G401 (cell line): ENCODE results near the gene PIMREG. TPM values are rescaled to one million over a fixed set of nuclear protein-coding genes. Genes with fewer than 3 reads are reported as not detected.
"Not testable (repeated sequence)": the region's sequence is repeated elsewhere in the genome, so short reads cannot be mapped to it uniquely, and the experiment has no call there.

ENCODE experiments used
- DNase-seq: peaks from one replicate; pipeline ENCODE4 v3.0.0-alpha.2; 2015; ENCODE audit warnings: low spot score
- in situ Hi-C: cut with HindIII; loops from 2 replicates; pipeline ENCODE4 v1.10.0; 2016; ENCODE audit warnings: low sequenced_read_pairs, mixed read lengths
- total RNA-seq: library from RNA; depleted of rRNA; stranded (reverse); fragments of >200 nt; shearing (Covaris generic); gene quantifications from 2 replicates; pipeline ENCODE4 v1.2.3, GENCODE V29; 2014

The PIMREG gene
- total RNA-seq, 1 experiment from 2014 or later: 72.7 TPM

DNA sequence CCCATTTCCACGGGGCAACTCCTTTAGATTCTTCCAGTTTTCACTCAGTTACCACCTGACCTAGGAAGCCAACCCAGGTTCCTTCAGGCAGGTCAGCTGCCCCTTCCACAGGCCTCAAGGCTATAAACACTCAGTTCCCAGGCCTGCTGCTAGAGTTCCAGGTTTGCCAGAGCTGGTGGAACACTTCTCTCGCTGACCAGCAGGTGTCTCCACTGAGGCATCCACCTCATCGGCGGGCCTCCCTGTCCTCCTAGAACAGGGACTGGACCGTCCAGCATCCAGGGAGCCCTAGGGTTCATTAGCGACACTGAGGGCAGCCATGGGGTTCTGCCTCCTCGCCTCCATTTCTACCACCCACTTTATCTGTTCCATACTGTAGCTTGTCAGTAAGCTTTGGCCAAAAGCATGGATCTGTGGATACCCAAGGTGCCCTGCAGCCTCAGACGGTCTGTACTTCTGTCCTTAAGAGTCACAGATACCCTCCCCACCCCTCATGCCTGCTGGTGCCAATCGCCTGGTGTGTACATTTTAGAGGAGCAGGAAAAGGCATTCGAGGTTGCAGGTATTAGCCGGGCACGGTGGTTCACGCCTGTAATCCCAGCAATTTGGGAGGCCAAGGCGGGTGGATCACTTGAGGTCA lies 29.0 kb downstream of the PIMREG start:
- peak; percentile 87 for DNase-seq
- in situ Hi-C loops: no loop called here

DNA sequence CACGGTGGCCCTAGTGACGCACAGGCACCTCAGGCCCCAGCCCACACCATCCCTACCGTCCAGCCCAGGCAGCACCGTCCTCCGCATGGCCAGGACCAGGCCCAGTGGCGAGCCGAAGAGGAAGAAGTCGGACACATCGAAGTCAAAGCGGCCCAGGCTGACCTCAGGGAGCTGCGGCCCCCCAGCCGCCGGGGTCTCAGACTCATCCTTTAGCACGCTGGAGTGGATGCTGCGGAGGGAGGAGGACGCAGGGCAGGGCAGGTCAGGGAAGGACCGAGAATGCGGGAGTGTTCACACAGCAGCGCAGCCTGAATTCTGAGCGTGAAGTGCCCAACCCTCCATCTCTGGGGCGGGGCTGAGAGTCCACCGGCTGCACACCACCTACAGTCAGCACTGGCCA lies 30.1 kb downstream of the PIMREG start:
- in situ Hi-C loops: no loop called here

DNA sequence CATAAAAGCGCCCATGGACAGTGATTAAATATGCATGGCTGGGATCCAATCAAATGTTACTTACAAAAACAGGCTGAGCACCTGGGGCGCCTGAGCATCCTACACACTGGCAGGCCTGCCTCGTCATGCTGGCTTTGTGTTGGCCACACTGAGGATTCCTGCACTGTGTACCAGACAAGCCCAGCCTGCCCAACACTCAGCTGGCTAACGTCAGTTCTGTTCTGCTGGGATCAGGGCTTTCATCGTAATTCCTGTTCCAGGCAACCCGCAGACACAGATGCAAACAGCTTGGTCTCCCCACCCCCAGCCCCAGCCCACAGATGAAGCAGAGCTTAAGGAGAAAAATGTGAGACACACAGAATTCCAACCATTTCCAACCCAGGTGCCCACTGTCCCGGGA lies 30.7 kb downstream of the PIMREG start:
- in situ Hi-C loops: no loop called here
- peak; percentile 80 for DNase-seq

More for the DNA sequence above, 30.1 kb downstream of the PIMREG start:
- DNase-seq: no peak

GRCh38 chr17:6475411-6475810 lies 31.2 kb downstream of the PIMREG start:
- DNase-seq: peak; percentile 79
- in situ Hi-C loops: no loop called here

GRCh38 chr17:6476076-6476809 lies 32.0 kb downstream of the PIMREG start:
- in situ Hi-C loops: no loop called here
- DNase-seq: no peak

- no peak for DNase-seq
- in situ Hi-C loops: no loop called here
Observed at GRCh38 chr17:6476810-6477179, 32.5 kb downstream of the PIMREG start.

DNA sequence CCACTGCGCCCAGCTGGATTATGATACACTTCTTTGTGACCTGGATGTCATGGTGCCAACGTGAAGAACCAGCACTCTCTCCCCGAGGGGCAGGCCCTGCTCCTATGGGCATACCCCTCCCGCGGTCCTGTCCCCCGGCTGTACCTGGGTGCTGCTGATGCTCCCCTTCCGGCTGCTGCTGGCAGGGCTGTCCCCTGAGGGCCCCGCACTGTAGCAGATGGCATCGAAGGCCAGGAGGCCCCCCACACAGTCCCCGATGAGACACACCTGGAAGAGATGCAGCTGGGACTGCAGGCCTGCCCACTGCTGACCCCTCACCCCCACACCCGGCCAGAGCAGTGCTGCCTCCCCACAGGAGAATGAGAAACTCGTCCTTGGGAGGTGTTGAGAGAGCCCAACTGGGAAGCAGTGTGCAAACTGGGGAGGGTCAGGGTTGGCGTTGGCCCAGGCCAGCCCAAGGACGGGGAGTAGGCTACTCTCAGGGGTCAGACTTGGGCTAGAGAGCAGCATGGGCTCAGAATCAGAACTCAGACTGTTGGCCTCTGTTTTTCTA lies 33.7 kb downstream of the PIMREG start:
- no peak for DNase-seq
- in situ Hi-C loops: no loop called here

DNA sequence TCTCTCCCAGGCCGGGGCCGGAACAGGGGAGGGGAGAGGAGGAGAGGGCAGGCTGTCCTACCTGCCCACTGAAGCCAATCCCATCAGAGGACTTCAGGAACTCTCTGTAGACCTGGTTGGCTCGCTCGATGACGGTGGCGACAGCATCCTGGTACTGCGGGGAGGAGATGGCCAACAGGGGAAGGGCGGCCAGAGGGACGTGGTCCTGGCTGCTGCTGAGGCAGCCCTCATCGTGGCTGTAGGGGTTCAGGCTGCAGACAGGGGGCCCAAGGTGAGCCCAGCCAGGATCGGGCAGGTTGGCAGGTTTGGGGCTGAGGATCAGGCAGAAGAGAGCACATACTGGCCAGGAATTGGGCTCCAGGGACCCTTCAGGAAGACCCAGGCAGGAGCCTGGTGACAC lies 34.2 kb downstream of the PIMREG start:
- in situ Hi-C loops: no loop called here
- DNase-seq: no peak

GRCh38 chr17:6479622-6480302 lies 35.5 kb downstream of the PIMREG start:
- in situ Hi-C loops: no loop called here
- DNase-seq: no peak

- DNase-seq: no peak
- in situ Hi-C loops: no loop called here
Observed at GRCh38 chr17:6480303-6480675, 36.0 kb downstream of the PIMREG start.

DNA sequence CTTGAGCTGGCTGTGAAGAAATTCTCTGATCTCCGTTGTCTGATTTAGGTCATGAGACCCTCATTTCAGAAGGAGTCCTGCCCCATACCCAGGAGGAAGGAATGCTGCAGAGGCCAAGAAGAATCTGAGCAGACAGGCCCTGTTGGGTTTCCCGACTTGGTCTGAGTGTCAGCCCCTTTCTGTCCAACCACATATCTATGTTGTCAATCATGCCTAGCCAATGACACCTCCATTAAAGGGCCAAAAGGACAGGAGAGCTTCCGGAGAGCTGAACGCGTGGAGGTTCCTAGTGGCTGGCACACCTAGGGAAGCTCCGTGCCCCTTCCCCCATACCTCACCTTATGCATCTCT lies 37.8 kb downstream of the PIMREG start:
- in situ Hi-C loops: no loop called here
- no peak for DNase-seq

DNA sequence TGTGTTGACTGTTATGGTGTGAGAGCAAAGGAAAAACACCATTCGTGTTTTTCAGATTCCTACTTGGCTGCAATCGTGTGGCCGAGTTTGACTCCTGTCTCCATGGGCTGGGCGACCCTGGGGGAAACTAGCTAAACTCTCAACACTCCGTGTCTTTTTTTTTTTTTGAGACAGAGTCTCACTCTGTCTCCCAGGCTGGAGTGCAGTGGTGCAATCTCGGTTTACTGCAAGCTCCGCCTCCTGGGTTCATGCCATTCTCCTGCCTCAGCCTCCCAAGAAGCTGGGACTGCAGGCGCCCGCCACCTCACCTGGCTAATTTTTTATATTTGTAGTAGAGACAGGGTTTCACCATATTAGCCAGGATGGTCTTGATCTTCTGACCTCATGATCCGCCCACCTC lies 38.5 kb downstream of the PIMREG start:
- in situ Hi-C loops, DNase-seq: not testable (repeated sequence)

- in situ Hi-C loops: no loop called here
- no peak for DNase-seq
Observed at GRCh38 chr17:6483507-6483906, 39.3 kb downstream of the PIMREG start.

GRCh38 chr17:6485646-6486412 lies 41.6 kb downstream of the PIMREG start:
- peak; percentile 62 for DNase-seq
- in situ Hi-C loops: no loop called here

DNA sequence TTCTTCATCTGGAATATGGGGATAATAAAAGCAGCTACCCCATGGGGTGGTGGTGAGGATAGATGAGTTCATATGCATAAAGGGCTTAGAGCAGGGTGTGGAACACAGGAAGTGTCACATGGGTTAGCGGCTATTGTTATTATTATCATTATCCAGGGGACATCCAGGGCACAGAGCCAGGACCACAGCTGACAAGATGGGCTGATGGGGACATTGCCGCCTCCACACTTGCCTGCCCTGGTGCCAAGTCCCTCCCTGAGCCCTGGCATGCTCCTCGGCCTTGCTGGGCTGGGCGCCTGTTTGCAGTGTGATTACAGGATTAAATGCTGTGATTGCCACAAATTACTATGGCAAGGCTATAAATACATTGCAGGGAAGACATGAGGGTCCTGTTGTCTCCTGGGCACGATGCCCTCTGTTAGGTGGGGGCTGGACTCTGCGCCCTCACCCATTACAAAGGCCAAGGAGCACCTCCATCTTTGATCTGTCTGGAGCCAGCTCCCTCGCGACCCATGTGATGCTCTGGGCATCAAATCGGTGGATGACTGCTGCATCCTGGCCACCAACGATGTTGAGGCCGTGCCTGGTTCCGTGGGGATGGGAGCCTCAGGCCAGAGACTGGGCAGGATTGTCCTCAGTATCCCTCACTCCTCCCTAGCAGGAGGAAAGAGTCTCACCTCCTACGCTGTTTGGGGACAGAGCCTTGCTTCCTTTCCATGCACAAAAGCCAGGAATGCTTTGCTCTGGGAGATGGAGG lies 43.2 kb downstream of the PIMREG start:
- peak; percentile 84 for DNase-seq
- in situ Hi-C loops: no loop called here

DNA sequence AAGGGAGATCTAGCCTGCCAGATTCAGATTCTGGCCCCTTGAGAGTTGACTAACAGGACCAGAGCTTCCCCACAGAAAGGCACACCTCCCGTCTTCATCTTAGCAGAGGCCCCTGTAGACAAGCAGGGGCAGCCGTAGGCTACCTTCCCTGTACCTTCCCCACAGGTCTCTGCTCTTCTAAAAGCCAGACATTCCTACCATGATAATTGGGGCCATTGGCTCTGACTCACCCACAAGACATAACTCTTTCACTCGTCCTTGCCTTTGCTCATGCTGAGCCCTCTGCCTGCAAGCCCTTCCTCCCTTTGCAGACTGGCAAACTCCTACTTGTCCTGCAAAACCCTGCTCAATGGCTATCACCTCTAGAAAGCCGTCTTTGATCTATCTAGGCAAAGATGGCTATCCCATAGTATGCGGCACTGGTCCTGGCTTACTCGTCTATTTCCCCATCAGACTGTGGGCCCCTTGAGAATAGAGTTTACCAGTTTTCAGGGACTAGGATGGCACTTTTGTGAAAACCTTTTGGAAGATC lies 43.8 kb downstream of the PIMREG start:
- in situ Hi-C loops: no loop called here
- DNase-seq: no peak

GRCh38 chr17:6489016-6489550 lies 44.8 kb downstream of the PIMREG start:
- DNase-seq: no peak
- in situ Hi-C loops: no loop called here

- in situ Hi-C loops: no loop called here
- no peak for DNase-seq
Observed at GRCh38 chr17:6491071-6491700, 46.9 kb downstream of the PIMREG start.
